Measurements from ENCODE around the gene PXMP2. TPM values are rescaled to one million over a fixed set of nuclear protein-coding genes. Genes with fewer than 3 reads are reported as not detected.

The PXMP2 gene
- total RNA-seq, 1 experiment from 2014 or later, result 39.9 TPM

DNA sequence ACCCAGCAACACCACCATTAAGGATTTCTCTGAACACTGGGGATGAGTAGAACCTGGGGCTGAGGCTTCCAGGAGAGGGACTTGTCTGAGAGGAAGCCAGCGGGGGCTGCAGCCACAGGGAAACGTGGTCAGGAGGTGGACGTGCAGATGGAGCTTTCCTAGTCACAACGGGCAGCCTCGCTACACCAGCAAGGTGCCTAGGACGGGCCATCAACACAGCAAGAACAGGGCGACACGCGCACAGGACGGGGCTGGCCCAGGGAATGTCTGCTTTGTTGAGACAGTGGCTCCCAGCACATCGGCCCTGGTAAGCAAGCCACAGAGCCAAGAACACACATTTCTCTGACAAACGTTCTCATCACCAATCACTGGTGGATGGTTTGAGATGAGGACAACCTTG is 49.0 kb downstream of the PXMP2 start:
- intact Hi-C loops (cut with micrococcal nuclease; ENCODE audit: unreplicated experiment), result no loop called here
- H3K27me3 Mint-ChIP-seq (ENCODE audit: insufficient read depth, unreplicated experiment), result no peaks in the 10 kb centered on the region
- CTCF ChIA-PET, result no interaction called here

DNA sequence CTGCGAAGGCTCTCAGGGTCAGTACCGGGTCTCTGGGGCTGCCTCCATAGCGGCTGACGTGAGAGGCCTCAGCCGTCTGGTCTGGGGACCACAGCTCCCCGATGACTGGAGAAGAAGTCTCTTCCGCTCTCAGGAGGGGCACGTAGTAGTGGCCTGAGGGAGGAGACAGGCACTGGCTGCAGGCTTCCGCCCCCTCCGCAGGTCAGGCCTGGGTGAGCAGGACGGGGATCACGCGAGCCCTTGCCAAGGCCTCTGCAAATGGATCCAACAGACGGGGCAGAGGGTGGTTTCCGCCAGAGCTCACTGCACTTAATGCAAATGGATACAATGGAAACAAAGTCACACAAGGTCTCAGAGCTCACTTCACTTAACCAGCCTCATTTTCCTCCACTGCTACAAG is 49.5 kb downstream of the PXMP2 start:
- no peak overlapping the region for H3K27ac Mint-ChIP-seq (ENCODE audit: unreplicated experiment)
- TF ChIP-seq, protein P1, sequence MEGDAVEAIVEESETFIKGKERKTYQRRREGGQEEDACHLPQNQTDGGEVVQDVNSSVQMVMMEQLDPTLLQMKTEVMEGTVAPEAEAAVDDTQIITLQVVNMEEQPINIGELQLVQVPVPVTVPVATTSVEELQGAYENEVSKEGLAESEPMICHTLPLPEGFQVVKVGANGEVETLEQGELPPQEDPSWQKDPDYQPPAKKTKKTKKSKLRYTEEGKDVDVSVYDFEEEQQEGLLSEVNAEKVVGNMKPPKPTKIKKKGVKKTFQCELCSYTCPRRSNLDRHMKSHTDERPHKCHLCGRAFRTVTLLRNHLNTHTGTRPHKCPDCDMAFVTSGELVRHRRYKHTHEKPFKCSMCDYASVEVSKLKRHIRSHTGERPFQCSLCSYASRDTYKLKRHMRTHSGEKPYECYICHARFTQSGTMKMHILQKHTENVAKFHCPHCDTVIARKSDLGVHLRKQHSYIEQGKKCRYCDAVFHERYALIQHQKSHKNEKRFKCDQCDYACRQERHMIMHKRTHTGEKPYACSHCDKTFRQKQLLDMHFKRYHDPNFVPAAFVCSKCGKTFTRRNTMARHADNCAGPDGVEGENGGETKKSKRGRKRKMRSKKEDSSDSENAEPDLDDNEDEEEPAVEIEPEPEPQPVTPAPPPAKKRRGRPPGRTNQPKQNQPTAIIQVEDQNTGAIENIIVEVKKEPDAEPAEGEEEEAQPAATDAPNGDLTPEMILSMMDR (IDR thresholded peaks at IDR 0.05; ENCODE audit: insufficient read depth in 1 of 2, low read depth in 1 of 2, low read length in 1 of 2, severe bottlenecking in 1 of 2, unreplicated experiment in 1 of 2), result no peak
- no peaks in the 10 kb centered on the region for H3K9me3 ChIP-seq
- BruUV-seq (replicated peaks), result no TSS peak
- no peak overlapping the region for H3K4me3 ChIP-seq (ENCODE audit: low read depth, low read length)
- intact Hi-C loops (cut with micrococcal nuclease; ENCODE audit: unreplicated experiment), result no loop called here
- H3K4me3 Mint-ChIP-seq (ENCODE audit: unreplicated experiment), result no peak overlapping the region
- no peak for DNase-seq
- ChIA-PET CTCF (no interaction called here), POLR2A (interaction anchor here (0.7 kb wide), 1 partner anchor 11 kb away, joined by 3 read pairs; no protein-coding TSS in a partner anchor)
- H3K4me1 Mint-ChIP-seq (ENCODE audit: low read depth, unreplicated experiment), result no peaks in the 10 kb centered on the region
- H3K4me1 ChIP-seq, result no peaks in the 10 kb centered on the region
- no peaks in the 10 kb centered on the region for H3K27me3 Mint-ChIP-seq (ENCODE audit: insufficient read depth, unreplicated experiment)
- H3K9me3 Mint-ChIP-seq (ENCODE audit: unreplicated experiment), result peaks cover 3% of the 10 kb centered on the region
- peaks cover 6% of the 10 kb centered on the region for H3K36me3 ChIP-seq (ENCODE audit: control insufficient read depth, insufficient read depth, low read length)
- no peaks in the 10 kb centered on the region for H3K27me3 ChIP-seq (replicated peaks; ENCODE audit: control insufficient read depth, insufficient read depth, low read length)
- H3K36me3 Mint-ChIP-seq (ENCODE audit: insufficient read depth, unreplicated experiment), result peaks cover 95% of the 10 kb centered on the region

More for the DNA sequence above, 49.0 kb downstream of the PXMP2 start:
- Mint-ChIP-seq H3K9me3 (ENCODE audit: unreplicated experiment) (peaks cover 8% of the 10 kb centered on the region), H3K27ac (ENCODE audit: unreplicated experiment) (no peak overlapping the region), H3K4me3 (ENCODE audit: unreplicated experiment) (no peak overlapping the region), H3K4me1 (ENCODE audit: low read depth, unreplicated experiment) (no peaks in the 10 kb centered on the region), H3K36me3 (ENCODE audit: insufficient read depth, unreplicated experiment) (peaks cover 95% of the 10 kb centered on the region)
- peaks cover 6% of the 10 kb centered on the region for H3K36me3 ChIP-seq (ENCODE audit: control insufficient read depth, insufficient read depth, low read length)
- no peaks in the 10 kb centered on the region for H3K27me3 ChIP-seq (replicated peaks; ENCODE audit: control insufficient read depth, insufficient read depth, low read length)
- no peak for DNase-seq
- H3K4me3 ChIP-seq (ENCODE audit: low read depth, low read length), result no peak overlapping the region
- POLR2A ChIA-PET, result no interaction called here
- BruUV-seq (replicated peaks), result no TSS peak
- TF ChIP-seq, protein P1 (IDR thresholded peaks at IDR 0.05; ENCODE audit: insufficient read depth in 1 of 2, low read depth in 1 of 2, low read length in 1 of 2, severe bottlenecking in 1 of 2, unreplicated experiment in 1 of 2), result no peak
- H3K4me1 ChIP-seq, result no peaks in the 10 kb centered on the region
- H3K9me3 ChIP-seq, result no peaks in the 10 kb centered on the region; the same call in 1 of the 2 replicates

DNA sequence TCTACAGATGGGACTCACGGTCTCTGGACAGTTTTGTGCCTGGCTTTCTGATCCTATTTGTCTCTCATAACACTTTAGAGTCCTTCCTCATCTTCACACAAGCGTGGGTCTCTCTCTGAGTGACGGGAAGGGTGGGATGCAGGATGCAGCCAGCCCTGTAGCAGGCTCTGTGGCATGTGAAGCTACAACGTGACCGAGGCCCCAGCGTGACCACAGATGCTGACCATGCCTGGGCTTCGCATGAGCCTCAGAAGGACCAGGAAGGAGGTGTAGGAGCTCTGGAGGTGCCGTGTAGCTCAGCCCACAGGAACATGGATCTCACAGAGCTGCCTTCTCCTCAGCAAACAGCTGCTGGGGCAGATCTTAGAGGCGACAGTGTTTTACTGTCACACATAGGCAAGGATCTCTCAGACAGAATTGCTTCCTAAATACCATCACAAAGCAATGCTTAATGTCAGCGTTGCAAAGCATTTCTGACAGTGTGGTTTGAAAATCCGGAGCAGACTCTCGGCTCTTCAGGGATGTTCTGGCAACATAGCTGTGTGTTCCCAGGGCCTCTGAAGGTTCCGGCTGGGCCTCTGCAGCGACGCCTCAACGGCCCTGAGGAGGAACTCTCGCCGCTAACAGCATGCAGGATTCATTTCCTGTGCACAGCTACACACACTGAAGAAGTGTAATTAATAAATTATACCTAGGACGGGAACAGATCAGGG is 52.4 kb downstream of the PXMP2 start:
- Histone ChIP-seq H3K27me3 (replicated peaks; ENCODE audit: control insufficient read depth, insufficient read depth, low read length) (no peaks in the 10 kb centered on the region), H3K9me3 (no peaks in the 10 kb centered on the region), H3K4me1 (no peaks in the 10 kb centered on the region), H3K4me3 (ENCODE audit: low read depth, low read length) (no peak overlapping the region), H3K36me3 (ENCODE audit: control insufficient read depth, insufficient read depth, low read length) (peaks cover 8% of the 10 kb centered on the region)
- Mint-ChIP-seq H3K27ac (ENCODE audit: unreplicated experiment) (no peak overlapping the region), H3K36me3 (ENCODE audit: insufficient read depth, unreplicated experiment) (peaks cover 97% of the 10 kb centered on the region), H3K4me1 (ENCODE audit: low read depth, unreplicated experiment) (no peaks in the 10 kb centered on the region), H3K4me3 (ENCODE audit: unreplicated experiment) (no peak overlapping the region), H3K9me3 (ENCODE audit: unreplicated experiment) (peaks cover 10% of the 10 kb centered on the region), H3K27me3 (ENCODE audit: insufficient read depth, unreplicated experiment) (no peaks in the 10 kb centered on the region)
- intact Hi-C loops (cut with micrococcal nuclease; ENCODE audit: unreplicated experiment), result no loop called here
- no TSS peak for BruUV-seq (replicated peaks)
- ChIA-PET POLR2A (no interaction called here), CTCF (no interaction called here)
- DNase-seq, result no peak
- TF ChIP-seq, protein P1 (IDR thresholded peaks at IDR 0.05; ENCODE audit: insufficient read depth in 1 of 2, low read depth in 1 of 2, low read length in 1 of 2, severe bottlenecking in 1 of 2, unreplicated experiment in 1 of 2), result no peak
